GM12801 (cell line): Measurements from ENCODE around the gene ANXA7.

Source experiments
- CTCF ChIP-seq: IDR thresholded peaks from one replicate; pipeline ENCODE4 v1.5.1; 2011; ENCODE audit warnings: control low read depth; ENCODE audit not compliant: insufficient read length; ENCODE audit errors: extremely low read depth

Gene ANXA7

GRCh38 chr10:73423309-73423708 lies 9.5 kb upstream of the ANXA7 start:
- TF ChIP-seq CTCF: no peak

- no peak for TF ChIP-seq CTCF
Observed at GRCh38 chr10:73416571-73416970, 2.7 kb upstream of the ANXA7 start.

GRCh38 chr10:73414230-73414945 lies 530 bp upstream of the ANXA7 start:
- TF ChIP-seq CTCF: no peak

- no peak for TF ChIP-seq CTCF
Observed at GRCh38 chr10:73413108-73413527, 740 bp downstream of the ANXA7 start.

GRCh38 chr10:73410897-73411296 lies 3.0 kb downstream of the ANXA7 start:
- TF ChIP-seq CTCF: no peak

- no peak for TF ChIP-seq CTCF
Observed at GRCh38 chr10:73408978-73409521, 4.8 kb downstream of the ANXA7 start.

GRCh38 chr10:73408061-73408460 lies 5.8 kb downstream of the ANXA7 start:
- no peak for TF ChIP-seq CTCF
